Smooth muscle cell (in vitro differentiated cells): ENCODE results near the gene MBD6. TPM values are rescaled to one million over a fixed set of nuclear protein-coding genes. Genes with fewer than 3 reads are reported as not detected.
A peak's percentile ranks its signal among the peaks of the same experiment; 100 is the strongest.

Source experiments
- DNase-seq: peaks from one replicate; lab custom pipeline; 2025; ENCODE audit not compliant: unreplicated experiment; lab: John Stamatoyannopoulos, UW
- H2AFZ ChIP-seq: fragments of 200-600 bp; sonication (generic); 2 replicates; pipeline ENCODE4 v1.6.0; 2016; ENCODE audit warnings: antibody characterized with exemption, low read depth, mild to moderate bottlenecking
- H3F3A ChIP-seq: fragments of 200-600 bp; sonication (generic); 2 replicates; pipeline ENCODE4 v1.6.0; 2017; ENCODE audit warnings: antibody characterized with exemption, low read depth
- H3K27ac ChIP-seq: fragments of 200-600 bp; sonication (generic); 2 replicates; pipeline ENCODE4 v1.5.1; 2016; ENCODE audit warnings: low read depth, mild to moderate bottlenecking
- H3K27me3 ChIP-seq: fragments of 200-600 bp; sonication (generic); 2 replicates; pipeline ENCODE4 v1.6.1; 2016; ENCODE audit warnings: low read depth, mild to moderate bottlenecking
- H3K36me3 ChIP-seq: fragments of 200-600 bp; sonication (generic); 2 replicates; pipeline ENCODE4 v1.5.1; 2016; ENCODE audit warnings: low read depth
- H3K4me1 ChIP-seq: fragments of 200-600 bp; sonication (generic); 2 replicates; pipeline ENCODE4 v1.5.1; 2016; ENCODE audit warnings: low read depth
- H3K4me2 ChIP-seq: fragments of 200-600 bp; sonication (generic); 2 replicates; pipeline ENCODE4 v1.6.0; 2016; ENCODE audit warnings: mild to moderate bottlenecking
- H3K4me3 ChIP-seq: fragments of 200-600 bp; sonication (generic); 2 replicates; pipeline ENCODE4 v1.5.1; 2016; ENCODE audit warnings: mild to moderate bottlenecking
- H3K79me2 ChIP-seq: fragments of 200-600 bp; sonication (generic); 2 replicates; pipeline ENCODE4 v1.6.0; 2016; ENCODE audit warnings: low read depth, mild to moderate bottlenecking
- H3K9ac ChIP-seq: fragments of 200-600 bp; sonication (generic); 2 replicates; pipeline ENCODE4 v1.6.0; 2016; ENCODE audit warnings: low read depth
- H3K9me3 ChIP-seq: fragments of 200-600 bp; sonication (generic); replicated peaks from 2 replicates; pipeline ENCODE4 v1.5.1; 2016; ENCODE audit warnings: low read depth
- H4K20me1 ChIP-seq: fragments of 200-600 bp; sonication (generic); 2 replicates; pipeline ENCODE4 v1.6.0; 2016; ENCODE audit warnings: low read depth
- WGBS: methylation state at CpG from one replicate; pipeline ENCODE4 v1.1.7; 2016; ENCODE audit warnings: low lambda C conversion rate; 5-methylcytosine and 5-hydroxymethylcytosine counted together
- polyA plus RNA-seq: library from polyadenylated mRNA; unstranded; fragments of >200 nt; fragmentation: Nextera tagmentation; extraction: Ambion mirVana; gene quantifications from 2 replicates; pipeline ENCODE4 v1.2.1, GENCODE V29; 2016
- total RNA-seq: library from RNA; depleted of rRNA; stranded (reverse); fragments of >200 nt; gene quantifications from 2 replicates; pipeline ENCODE4 v1.2.3, GENCODE V29; 2014
- TF ChIP-seq, protein P1 (sequence below): fragments of 200-600 bp; sonication (generic); IDR thresholded peaks from 2 replicates; pipeline ENCODE4 v1.5.1; 2017; ENCODE audit warnings: borderline replicate concordance, mild to moderate bottlenecking, antibody characterized with exemption; ENCODE audit not compliant: insufficient read depth, poor library complexity, severe bottlenecking

MBD6 gene
- total and polyA plus RNA-seq, 2 experiments from 2014 or later: 3.7 to 11.7 TPM

DNA sequence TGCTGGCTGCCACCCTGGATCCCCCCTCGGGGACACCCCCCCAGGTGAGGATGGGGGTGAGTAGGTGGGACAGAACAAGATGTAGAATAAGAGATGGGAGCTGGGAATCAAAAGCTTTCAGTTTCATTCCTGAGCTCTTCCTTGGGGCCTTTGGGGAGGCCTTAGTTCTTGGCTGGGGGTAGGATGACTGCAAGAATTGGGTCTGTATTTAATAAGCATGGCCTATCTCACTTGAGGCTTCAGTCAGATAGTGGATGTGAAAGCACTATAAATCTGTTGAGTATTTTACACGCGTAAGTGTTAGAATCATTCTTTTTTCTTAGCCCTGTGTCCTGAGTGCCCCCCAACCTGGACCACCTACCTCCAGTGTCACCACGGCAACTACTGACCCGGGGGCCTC lies 4.6 kb downstream of the MBD6 start:
- Histone ChIP-seq H3K4me3 (no peak overlapping the region), H3K36me3 (peaks cover 4% of the 10 kb centered on the region), H3K9ac (no peak overlapping the region), H3F3A (peaks cover 38% of the 10 kb centered on the region), H3K79me2 (peaks cover 28% of the 10 kb centered on the region), H3K9me3 (no peaks in the 10 kb centered on the region), H2AFZ (no peak overlapping the region), H3K4me1 (peaks cover 10% of the 10 kb centered on the region), H3K4me2 (no peak overlapping the region), H3K27ac (no peak overlapping the region), H4K20me1 (peaks cover 43% of the 10 kb centered on the region), H3K27me3 (no peaks in the 10 kb centered on the region)
- TF ChIP-seq, protein P1, sequence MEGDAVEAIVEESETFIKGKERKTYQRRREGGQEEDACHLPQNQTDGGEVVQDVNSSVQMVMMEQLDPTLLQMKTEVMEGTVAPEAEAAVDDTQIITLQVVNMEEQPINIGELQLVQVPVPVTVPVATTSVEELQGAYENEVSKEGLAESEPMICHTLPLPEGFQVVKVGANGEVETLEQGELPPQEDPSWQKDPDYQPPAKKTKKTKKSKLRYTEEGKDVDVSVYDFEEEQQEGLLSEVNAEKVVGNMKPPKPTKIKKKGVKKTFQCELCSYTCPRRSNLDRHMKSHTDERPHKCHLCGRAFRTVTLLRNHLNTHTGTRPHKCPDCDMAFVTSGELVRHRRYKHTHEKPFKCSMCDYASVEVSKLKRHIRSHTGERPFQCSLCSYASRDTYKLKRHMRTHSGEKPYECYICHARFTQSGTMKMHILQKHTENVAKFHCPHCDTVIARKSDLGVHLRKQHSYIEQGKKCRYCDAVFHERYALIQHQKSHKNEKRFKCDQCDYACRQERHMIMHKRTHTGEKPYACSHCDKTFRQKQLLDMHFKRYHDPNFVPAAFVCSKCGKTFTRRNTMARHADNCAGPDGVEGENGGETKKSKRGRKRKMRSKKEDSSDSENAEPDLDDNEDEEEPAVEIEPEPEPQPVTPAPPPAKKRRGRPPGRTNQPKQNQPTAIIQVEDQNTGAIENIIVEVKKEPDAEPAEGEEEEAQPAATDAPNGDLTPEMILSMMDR: no peak
- 100% methylated on average over 5 of the region's 5 CpGs for WGBS
- DNase-seq: no peak

GRCh38 chr12:57528176-57528575 lies 5.6 kb downstream of the MBD6 start:
- H3K27me3 ChIP-seq: no peaks in the 10 kb centered on the region
- TF ChIP-seq, protein P1: no peak
- no peak overlapping the region for H3K9ac ChIP-seq
- no peak overlapping the region for H2AFZ ChIP-seq
- WGBS: over 99% methylated on average over 9 of the region's 12 CpGs
- H4K20me1 ChIP-seq: peaks cover 43% of the 10 kb centered on the region
- no peak for DNase-seq
- H3K36me3 ChIP-seq: peaks cover 11% of the 10 kb centered on the region
- peaks cover 26% of the 10 kb centered on the region for H3K79me2 ChIP-seq
- H3F3A ChIP-seq: peaks cover 42% of the 10 kb centered on the region
- no peaks in the 10 kb centered on the region for H3K9me3 ChIP-seq
- H3K4me3 ChIP-seq: no peak overlapping the region
- H3K27ac ChIP-seq: no peak overlapping the region
- peaks cover 9% of the 10 kb centered on the region for H3K4me1 ChIP-seq
- no peak overlapping the region for H3K4me2 ChIP-seq

- no peaks in the 10 kb centered on the region for H3K27me3 ChIP-seq
- H3K9me3 ChIP-seq: no peaks in the 10 kb centered on the region
- no peak overlapping the region for H3K4me2 ChIP-seq
- peaks cover 18% of the 10 kb centered on the region for H3K79me2 ChIP-seq
- H3K4me3 ChIP-seq: no peak overlapping the region
- no peak overlapping the region for H2AFZ ChIP-seq
- peaks cover 39% of the 10 kb centered on the region for H3F3A ChIP-seq
- TF ChIP-seq, protein P1: no peak
- 94% methylated on average over 10 of the region's 10 CpGs for WGBS
- no peak overlapping the region for H3K9ac ChIP-seq
- peaks cover 3% of the 10 kb centered on the region for H3K4me1 ChIP-seq
- no peak for DNase-seq
- peaks cover 11% of the 10 kb centered on the region for H3K36me3 ChIP-seq
- no peak overlapping the region for H3K27ac ChIP-seq
- peaks cover 35% of the 10 kb centered on the region for H4K20me1 ChIP-seq
These were observed 6.4 kb downstream of the MBD6 start for GRCh38 chr12:57528831-57529555.

- H3K9me3 ChIP-seq: no peaks in the 10 kb centered on the region
- H3K9ac ChIP-seq: peak overlapping the region; percentile 34
- no peak for DNase-seq
- peaks cover 34% of the 10 kb centered on the region for H3F3A ChIP-seq
- peaks cover 11% of the 10 kb centered on the region for H3K36me3 ChIP-seq
- TF ChIP-seq, protein P1: no peak
- peak overlapping the region; percentile 35 for H3K27ac ChIP-seq
- no peak overlapping the region for H3K4me2 ChIP-seq
- H3K79me2 ChIP-seq: peaks cover 10% of the 10 kb centered on the region
- H3K27me3 ChIP-seq: no peaks in the 10 kb centered on the region
- H3K4me3 ChIP-seq: no peak overlapping the region
- WGBS: 75% methylated on average over 6 of the region's 6 CpGs
- H3K4me1 ChIP-seq: no peaks in the 10 kb centered on the region
- peaks cover 26% of the 10 kb centered on the region for H4K20me1 ChIP-seq
- no peak overlapping the region for H2AFZ ChIP-seq
These were observed 7.2 kb downstream of the MBD6 start for GRCh38 chr12:57529831-57530230.
